HG03469 (cell line): ENCODE measurements around the gene GPR32.
"Not testable (repeated sequence)": the region's sequence is repeated elsewhere in the genome, so short reads cannot be mapped to it uniquely, and the experiment has no call there.

Experiments
- ATAC-seq: cut with Tn5 transposase; IDR thresholded peaks from one replicate; pipeline ENCODE4 v1.9.1; 2021; ENCODE audit warnings: mild to moderate bottlenecking, moderate library complexity, moderate number of reproducible peaks; ENCODE audit not compliant: unreplicated experiment

Gene GPR32

DNA sequence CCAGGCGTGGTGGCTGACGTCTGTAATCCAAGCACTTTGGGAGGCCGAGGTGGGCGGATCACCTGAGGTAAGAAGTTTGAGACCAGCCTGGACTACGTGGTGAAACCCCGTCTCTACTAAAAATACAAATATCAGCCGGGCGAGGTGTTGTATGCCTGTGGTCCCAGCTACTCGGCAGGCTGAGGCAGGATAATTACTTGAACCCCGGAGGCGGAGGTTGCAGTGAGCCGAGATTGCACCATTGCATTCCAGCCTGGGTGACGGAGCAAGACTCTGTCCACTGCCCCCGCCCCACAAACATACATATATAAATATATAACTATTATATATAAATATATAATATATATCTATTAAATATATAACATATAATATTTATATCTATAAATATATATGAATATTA, 23.1 kb upstream of the GPR32 start:
- not testable (repeated sequence) for ATAC-seq

DNA sequence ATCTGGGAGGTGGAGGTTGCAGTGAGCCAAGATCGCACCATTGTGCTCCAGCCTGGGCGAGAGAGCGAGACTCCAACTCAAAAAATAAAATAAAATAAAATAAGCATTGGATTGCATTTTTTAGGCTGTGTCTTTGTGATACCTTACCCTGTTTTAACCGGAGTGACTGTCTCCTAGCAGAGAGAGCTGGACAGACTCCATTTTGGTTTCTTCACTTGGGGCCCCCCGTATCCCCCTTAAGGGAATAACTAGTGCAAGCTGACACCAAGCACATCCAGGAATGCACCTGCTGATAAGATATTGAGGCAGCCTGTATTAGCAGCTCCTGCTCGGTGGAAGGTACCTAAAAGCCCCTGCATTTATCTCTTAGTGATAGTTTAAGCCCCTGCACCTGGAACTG, 20.8 kb upstream of the GPR32 start:
- ATAC-seq: no peak

DNA sequence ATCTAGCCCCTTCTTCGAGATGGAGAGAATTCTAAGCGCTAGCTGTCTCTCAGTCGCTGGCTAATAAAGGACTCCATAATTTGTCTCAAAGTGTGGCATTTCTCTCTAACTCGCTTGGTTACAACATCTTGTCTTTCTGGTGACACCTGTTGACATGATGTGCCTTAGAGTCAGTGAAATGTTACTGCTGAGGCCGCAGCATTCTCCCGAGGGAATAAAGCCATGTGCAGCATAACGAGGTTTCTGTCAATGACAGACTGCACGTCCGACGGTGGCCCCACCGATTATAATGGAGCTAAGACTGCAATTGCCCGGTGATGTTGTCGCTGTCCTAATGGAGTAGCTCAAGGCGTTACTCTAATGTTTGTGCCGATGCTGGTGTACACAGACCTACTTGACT, 20.3 kb upstream of the GPR32 start:
- no peak for ATAC-seq

DNA sequence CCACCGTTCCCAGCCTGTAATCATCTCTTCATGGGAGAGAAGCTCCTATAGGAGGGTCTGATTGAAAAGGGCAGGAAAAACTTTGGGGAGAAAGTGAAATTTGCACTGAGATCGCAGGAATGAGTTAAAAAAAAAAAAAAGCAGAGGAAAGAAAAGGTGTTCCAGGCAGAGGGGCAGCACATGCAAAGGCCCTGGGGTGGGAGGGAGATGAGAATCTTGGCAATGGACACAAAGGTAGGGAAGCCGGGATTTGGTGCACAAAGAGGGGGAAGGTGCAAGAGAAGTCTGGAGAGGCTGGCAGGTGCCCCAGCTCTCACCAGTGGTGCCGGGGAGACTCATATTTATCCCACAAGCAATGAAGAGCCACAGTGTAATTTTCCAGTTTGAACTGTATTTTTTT, 16.4 kb upstream of the GPR32 start:
- ATAC-seq: no peak

DNA sequence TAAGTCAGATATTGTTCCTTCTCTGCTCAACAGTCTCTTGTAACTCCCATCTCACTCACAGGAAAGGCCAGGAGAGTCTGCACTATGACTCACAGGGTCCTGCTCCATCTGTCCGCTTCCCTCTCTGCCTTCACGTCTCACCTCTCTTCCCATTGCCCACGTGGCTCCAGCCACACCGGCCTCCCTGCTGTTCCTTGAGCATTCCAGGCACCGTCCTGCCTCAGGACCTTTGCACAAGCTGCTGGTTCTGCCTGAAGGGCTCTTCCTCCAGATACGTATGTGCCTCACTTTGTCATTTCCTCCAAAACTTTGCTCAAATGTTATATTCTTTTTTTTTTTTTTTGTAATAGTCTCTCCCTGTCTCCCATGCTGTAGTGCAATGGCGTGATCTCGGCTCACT, 14.0 kb upstream of the GPR32 start:
- ATAC-seq: not testable (repeated sequence)

DNA sequence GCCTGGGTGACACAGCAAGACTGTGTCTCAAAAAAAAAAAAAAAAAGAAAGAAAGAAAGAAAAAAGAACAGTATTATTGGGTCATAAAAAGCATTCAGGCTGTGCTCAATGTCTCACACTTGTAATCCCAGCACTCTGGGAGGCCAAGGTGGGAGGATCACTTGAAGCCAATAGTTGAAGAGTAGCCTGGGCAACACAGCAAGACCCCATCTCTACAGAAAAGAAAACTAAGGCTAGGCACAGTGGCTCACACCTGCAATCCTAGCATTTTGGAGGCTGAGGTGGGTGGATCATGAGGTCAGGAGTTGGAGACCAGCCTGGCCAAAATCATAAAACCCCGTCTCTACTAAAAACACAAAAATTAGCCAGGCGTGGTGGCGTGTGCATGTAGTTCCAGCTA, 12.6 kb upstream of the GPR32 start:
- not testable (repeated sequence) for ATAC-seq

DNA sequence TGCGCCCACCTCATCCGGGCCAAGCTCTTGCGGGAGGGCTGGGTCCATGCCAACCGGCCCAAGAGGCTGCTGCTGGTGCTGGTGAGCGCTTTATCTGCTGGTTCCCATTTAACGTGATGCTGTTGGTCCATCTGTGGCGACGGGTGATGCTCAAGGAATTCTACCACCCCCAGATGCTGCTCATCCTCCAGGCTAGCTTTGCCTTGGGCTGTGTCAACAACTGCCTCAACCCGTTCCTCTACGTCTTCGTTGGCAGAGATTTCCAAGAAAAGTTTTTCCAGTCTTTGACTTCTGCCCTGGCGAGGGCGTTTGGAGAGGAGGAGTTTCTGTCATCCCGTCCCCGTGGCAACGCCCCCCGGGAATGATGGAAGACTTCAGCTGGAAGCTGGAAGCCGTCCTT, 11.2 kb upstream of the GPR32 start:
- not testable (repeated sequence) for ATAC-seq

DNA sequence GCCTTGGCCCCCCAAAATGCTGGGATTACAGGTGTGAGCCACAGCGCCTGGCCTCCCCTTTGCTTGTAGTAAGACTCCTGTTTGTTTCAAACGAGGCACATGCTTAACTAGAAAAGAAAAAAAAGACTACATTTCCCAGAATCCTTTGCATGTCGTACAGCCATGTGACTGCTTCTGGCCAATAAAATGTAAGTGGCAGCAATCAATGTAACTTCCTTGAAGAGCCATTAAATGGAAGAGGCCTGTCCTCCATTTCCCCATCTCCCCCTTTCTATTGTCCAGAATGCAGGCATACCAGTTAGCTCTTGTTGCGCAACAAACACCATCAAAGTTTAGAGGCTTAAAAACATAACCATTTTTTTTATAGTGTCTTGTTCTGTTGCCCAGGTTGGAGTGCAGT, 10.4 kb upstream of the GPR32 start:
- no peak for ATAC-seq

DNA sequence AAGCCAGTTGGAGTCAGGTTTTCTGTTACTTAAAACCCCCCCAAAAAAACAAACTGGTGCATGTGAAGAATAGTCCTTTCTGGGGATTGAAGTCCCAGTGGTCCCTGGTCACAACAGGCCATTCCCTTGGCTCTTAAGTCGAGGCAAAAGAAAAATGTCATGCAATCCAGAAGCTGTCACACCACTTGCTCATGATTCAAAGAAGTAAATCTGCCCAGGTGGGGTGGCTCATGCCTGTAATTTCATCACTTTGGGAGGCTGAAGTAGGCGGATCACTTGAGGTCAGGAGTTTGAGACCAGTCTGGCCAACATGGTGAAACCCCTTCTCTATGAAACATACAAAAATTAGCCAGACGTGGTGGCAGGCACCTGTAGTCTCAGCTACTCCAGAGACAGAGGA, 8.8 kb upstream of the GPR32 start:
- not testable (repeated sequence) for ATAC-seq

DNA sequence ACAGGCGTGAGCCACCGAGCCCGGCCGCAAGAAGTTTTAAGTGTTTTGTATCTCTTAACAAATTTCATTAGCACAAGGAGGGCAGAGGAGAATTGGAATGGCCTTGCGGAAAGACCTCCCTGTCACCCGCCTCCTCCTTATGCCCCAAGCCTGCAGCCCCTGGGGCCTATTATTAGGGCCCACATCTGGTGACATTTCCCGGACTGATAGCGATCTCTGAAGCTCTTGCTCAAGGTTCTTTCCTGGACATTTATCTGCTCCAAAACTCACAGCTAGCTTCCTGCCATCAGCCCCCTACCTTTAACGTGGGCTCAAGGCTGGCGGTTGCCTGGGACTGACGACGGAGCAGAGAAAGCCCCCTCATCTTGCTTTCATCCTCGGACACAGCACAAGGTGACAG, 6.7 kb upstream of the GPR32 start:
- ATAC-seq: not testable (repeated sequence)

DNA sequence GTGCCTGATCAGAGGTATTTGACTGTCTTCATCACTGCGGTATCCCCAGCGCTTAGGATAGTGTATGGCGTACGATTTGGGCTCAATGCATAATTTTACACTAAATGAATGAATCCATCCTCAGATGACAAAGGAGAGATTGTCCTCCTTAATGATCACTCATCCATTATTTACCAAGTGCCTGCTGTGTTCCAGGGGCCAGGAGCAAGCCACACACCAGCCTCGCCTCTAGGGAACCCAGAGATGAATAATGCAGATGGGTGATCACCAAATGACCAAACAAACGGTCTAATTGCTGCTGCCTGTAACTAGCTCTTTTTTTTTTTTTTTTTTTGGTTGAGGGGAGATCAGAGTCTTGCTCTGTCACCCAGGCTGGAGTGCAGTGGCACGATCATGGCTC, 5.9 kb upstream of the GPR32 start:
- no peak for ATAC-seq

DNA sequence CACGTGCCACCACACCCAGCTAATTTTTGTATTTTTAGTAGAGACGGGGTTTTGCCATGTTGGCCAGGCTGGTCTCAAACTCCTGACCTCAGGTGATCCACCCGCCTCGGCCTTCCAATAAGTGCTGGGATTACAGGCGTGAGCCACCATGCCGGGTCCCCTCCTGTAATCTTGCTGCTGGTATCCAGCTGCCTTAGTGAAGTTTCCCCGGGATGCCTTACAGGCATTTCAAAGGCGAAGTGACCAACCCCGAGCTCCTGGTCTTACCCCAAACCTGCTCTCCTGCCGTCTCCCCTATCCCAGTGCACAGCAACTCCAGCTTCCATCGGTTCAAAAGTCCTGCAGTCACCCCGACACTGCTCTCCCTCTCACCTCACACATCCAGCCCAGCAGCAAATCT, 3.5 kb upstream of the GPR32 start:
- not testable (repeated sequence) for ATAC-seq

DNA sequence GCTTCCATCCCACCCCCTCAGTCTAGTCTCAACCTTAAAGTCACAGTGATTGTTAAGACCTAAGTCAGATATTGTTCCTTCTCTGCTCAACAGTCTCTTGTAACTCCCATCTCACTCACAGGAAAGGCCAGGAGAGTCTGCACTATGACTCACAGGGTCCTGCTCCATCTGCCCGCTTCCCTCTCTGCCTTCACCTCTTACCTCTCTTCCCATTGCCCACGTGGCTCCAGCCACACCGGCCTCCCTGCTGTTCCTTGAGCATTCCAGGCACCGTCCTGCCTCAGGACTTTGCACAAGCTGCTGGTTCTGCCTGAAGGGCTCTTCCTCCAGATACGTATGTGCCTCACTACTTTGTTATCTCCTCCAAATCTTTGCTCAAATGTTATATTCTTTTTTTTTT, 3.0 kb upstream of the GPR32 start:
- ATAC-seq: not testable (repeated sequence)

DNA sequence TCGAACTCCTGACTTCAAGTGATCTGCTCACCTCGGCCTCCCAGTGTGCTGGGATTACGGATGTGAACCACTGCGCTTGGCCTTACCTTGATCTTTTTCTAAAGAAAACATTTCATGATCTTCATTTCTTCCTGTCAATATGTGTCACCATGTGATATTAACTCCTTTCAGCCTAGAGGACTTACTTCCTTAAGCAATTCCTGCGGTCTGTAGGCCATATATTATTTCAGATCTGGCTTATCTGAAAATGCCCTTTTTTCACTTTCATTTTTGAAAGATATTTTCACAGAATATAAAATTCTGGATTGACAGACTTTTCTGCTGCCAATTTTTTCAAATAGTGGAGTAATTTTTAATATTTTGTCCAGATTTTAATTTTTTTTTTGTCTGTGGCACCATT, 2.0 kb upstream of the GPR32 start:
- no peak for ATAC-seq

DNA sequence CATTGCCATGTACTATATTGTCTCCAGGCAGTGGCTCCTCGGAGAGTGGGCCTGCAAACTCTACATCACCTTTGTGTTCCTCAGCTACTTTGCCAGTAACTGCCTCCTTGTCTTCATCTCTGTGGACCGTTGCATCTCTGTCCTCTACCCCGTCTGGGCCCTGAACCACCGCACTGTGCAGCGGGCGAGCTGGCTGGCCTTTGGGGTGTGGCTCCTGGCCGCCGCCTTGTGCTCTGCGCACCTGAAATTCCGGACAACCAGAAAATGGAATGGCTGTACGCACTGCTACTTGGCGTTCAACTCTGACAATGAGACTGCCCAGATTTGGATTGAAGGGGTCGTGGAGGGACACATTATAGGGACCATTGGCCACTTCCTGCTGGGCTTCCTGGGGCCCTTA, 624 bp downstream of the GPR32 start:
- ATAC-seq: no peak

DNA sequence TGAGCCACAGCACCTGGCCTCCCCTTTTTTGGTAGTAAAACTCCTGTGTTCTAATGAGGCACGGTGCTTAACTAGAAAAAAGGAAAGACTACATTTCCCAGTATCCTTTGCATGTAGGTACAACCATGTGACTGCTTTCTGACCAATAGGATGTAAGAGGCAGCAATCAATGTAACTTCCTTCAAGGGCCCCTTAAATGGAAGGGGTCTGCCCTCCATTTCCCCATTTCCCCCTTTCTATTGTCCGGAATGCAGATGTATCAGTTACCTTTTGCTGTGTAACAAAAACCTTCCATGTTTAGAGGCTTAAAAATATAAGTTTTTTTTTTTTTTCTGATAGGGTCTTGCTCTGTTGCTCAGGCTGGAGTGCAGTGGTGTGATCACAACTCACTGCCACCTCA, 2.2 kb downstream of the GPR32 start:
- no peak for ATAC-seq

DNA sequence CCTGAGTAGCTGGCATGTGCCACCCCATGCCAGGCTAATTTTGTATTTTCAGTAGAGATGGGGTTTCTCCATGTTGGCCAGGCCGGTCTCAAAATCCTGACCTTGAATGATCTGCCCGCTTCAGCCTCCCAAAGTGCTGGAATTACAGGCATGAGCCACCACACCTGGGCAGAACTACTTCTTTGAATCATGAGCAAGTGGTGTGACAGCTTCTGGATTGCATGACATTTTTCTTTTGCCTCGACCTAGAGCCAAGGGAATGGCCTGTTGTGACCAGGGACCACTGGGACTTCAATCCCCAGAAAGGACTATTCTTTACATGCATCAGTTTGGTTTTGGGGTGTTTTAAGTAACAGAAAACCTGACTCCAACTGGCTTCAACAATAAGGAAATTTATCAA, 2.6 kb downstream of the GPR32 start:
- not testable (repeated sequence) for ATAC-seq

DNA sequence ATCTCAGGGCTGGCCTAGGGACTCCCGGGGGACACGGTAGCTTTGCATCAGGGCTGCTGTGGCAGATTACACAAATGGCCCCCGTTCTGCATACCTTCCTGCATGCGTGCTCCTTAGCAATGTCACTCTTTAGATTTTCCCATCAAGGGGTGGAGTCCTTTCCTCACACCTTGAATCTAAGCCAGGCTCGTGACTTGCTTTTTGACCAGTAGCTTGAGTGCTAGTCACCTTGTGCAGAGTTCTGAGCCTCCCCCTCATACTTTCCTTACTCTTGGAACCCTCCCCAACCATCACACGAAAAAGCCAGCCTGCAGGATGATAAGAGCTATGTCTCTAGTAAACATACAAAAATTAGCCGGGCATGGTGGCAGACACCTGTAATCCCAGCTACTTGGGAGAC, 3.2 kb downstream of the GPR32 start:
- ATAC-seq: not testable (repeated sequence)

DNA sequence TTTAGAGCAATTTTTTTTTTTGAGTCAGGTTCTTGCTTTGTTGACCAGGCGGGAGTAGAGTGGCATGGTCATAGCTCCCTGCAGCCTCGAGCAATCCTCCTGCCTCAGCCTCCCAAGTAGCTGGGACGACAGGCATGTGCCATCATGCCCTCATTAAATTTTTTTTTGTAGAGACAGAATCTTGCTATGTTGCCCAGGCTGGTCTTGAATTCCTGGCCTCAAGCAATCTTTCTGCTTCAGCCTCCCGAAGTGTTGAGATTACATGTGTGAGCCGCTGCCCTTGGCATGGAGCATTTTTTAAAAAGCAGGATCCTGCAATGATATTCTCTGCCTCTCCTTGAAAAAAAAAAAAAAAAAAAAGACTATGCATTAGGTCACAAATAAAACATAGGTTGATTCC, 5.9 kb downstream of the GPR32 start:
- no peak for ATAC-seq

DNA sequence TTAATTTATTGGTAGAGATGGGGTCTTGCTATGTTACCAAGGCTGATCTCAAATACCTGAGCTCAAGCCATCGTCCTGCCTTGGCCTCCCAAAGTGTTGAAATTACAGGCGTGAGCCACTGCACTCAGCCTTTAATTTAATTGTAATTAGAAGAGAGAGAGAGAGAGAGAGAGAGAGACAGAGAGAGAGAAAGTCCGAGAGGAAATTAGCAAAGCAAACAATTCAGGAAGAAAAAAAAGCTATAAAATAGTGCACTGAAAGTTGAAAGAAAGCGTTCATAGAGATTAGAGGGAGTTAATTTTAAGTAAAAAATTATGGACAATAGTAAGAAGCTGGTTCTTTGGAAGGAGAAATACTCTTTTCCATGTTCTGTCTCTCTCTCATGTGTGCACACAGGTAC, 7.0 kb downstream of the GPR32 start:
- ATAC-seq: no peak

DNA sequence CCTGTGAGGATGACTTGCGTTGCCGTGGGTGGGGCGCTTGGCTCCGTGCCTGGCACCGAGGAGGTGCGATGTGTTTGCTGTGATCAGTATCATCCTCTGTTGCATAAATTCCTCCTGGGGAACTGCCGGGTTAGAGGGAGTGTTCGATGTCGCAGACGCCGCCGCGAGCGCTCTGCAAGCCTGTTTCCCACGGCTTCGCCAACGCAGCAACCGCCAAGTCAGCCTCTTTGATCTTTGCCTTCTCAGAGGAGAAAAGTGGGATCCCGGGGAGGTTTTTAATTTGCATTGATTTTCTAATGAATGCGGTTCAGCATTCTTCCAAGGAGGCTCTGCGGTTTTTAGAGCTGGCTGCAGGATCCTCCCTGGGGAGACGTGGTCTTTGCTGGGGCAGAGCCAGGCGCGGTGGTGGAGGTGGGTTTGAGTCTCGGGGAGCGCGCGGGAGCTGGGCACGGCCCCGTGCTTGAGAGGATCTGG, 7.6 kb downstream of the GPR32 start:
- no peak for ATAC-seq

DNA sequence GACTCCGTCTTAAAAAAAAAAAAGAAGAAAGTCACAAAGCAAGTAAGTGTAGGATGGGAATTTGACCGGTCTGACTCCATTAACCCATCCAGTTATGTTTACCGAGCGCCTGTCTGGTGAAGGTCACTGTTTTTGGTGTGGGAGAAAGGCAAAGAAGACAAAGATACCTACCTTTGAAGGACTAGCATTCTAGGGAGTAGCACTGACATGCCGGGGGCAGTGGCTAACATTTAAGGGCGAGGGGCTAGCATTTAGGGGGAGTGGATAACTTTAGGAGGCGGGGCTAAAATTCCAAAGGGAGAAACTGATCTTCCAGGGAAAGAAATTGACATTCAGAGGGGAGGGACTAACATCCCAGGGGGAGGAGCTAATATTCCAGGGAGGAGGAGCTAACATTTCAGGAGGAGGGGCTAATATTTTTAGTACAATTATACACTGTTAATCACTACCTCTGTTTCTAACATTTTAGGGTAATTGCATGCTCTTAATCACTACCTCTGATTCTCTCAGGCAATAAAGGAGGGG, 8.7 kb downstream of the GPR32 start:
- no peak for ATAC-seq
